Transverse colon (tissue), 3 donors: Measurements from ENCODE around the gene NEDD4L.

Experiments
- POLR2A ChIP-seq: fragments of 450-650 bp; IDR thresholded peaks from one replicate; pipeline ENCODE4 v1.6.1; 2016; ENCODE audit warnings: antibody characterized with exemption, mild to moderate bottlenecking, moderate library complexity
- TF ChIP-seq, protein P1 (sequence below), 5 experiments: fragments of 200-600 bp in 3 of 5; fragments of 450-650 bp in 2 of 5; sonication (generic) in 3 of 5; IDR thresholded peaks; 1 replicate in 2 of 5; 2 replicates in 3 of 5; pipeline ENCODE4 v1.5.1; 2016 to 2017; ENCODE audit warnings: antibody characterized with exemption in 5 of 5, inconsistent platforms in 3 of 5, mild to moderate bottlenecking in 2 of 5, moderate library complexity in 1 of 5

DNA sequence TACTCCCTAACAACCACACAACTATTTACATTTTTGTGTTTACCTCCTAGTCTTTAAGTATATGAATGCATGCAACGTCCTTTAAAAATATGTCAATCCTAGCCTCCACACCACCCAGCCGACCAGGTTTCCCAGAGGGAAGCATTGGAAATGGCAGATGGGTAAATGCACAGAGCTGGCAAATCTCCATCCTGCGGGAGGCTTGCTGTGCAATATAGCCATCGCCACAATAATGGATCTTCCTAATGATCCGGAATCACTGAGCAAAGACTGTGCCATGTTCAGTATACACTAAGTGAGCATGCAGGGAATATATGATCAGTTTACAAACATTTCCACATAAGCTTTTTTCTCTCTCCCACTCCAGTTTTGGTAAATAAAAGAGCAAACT is 131.8 kb downstream of the NEDD4L start:
- TF ChIP-seq, protein P1, sequence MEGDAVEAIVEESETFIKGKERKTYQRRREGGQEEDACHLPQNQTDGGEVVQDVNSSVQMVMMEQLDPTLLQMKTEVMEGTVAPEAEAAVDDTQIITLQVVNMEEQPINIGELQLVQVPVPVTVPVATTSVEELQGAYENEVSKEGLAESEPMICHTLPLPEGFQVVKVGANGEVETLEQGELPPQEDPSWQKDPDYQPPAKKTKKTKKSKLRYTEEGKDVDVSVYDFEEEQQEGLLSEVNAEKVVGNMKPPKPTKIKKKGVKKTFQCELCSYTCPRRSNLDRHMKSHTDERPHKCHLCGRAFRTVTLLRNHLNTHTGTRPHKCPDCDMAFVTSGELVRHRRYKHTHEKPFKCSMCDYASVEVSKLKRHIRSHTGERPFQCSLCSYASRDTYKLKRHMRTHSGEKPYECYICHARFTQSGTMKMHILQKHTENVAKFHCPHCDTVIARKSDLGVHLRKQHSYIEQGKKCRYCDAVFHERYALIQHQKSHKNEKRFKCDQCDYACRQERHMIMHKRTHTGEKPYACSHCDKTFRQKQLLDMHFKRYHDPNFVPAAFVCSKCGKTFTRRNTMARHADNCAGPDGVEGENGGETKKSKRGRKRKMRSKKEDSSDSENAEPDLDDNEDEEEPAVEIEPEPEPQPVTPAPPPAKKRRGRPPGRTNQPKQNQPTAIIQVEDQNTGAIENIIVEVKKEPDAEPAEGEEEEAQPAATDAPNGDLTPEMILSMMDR (IDR thresholded peaks at IDR 0.05), result no peak
- TF ChIP-seq POLR2A, result no peak
